ENCODE results near the gene HNF4A.

The HNF4A gene

DNA sequence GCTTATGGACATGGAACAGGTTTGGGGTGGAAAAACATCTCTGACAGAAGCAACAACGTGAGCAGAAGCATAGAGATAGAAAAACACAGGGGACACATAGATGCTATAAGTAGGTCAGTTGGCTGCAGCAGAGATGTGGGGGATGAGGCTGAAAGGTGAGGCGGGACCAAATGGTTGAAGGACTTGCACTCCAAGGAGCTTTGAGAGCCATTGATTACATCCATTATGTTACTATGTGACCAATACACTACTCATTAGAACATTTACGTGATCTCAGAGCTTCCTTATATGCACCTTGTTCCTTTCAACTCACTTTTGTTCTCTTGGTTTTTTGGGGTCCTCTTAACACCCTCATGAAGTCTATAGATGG lies 72.3 kb downstream of the HNF4A start:
- H3K4me1 ChIP-seq (ENCODE audit: control insufficient read depth, insufficient read depth, low read length, unreplicated experiment): no peaks in the 10 kb centered on the region
- peaks cover 14% of the 10 kb centered on the region for H3K27me3 ChIP-seq (ENCODE audit: insufficient read depth, low read length)

GRCh38 chr20:44428174-44429016 lies 72.9 kb downstream of the HNF4A start:
- Histone ChIP-seq H2AFZ (ENCODE audit: low read length, unreplicated experiment) (no peak overlapping the region), H3K4me3 (ENCODE audit: low read depth, low read length) (no peak overlapping the region), H3K79me2 (ENCODE audit: control insufficient read depth, insufficient read depth, low read length, unreplicated experiment) (no peaks in the 10 kb centered on the region), H3K36me3 (ENCODE audit: insufficient read depth, low read length) (no peaks in the 10 kb centered on the region), H3K4me1 (ENCODE audit: control insufficient read depth, insufficient read depth, low read length, unreplicated experiment) (no peaks in the 10 kb centered on the region), H3K27me3 (ENCODE audit: insufficient read depth, low read length) (peaks cover 19% of the 10 kb centered on the region), H3K27ac (ENCODE audit: low read depth, low read length) (no peak overlapping the region)

More for the DNA sequence above, 72.3 kb downstream of the HNF4A start:
- H3K36me3 ChIP-seq (ENCODE audit: insufficient read depth, low read length): no peaks in the 10 kb centered on the region
- no peak overlapping the region for H3K4me3 ChIP-seq (ENCODE audit: low read depth, low read length)
- H3K79me2 ChIP-seq (ENCODE audit: control insufficient read depth, insufficient read depth, low read length, unreplicated experiment): no peaks in the 10 kb centered on the region
- H3K27ac ChIP-seq (ENCODE audit: low read depth, low read length): no peak overlapping the region
- H2AFZ ChIP-seq (ENCODE audit: low read length, unreplicated experiment): no peak overlapping the region

DNA sequence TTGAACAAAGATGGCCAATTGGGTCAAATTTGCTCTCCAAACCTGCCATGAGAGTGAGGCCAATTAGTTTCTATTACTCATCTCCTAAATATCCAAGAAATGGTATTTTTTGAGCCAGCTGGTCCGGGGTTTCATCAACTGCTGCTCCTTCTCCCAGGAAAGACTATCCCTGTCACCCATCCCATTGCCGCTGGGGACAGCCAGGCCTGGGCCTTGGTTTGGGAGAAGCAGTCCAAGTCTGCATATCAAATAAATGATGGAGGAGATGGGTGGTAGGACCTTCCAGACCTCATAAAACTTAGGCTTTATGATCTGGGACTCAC lies 73.5 kb downstream of the HNF4A start:
- Histone ChIP-seq H3K4me1 (ENCODE audit: control insufficient read depth, insufficient read depth, low read length, unreplicated experiment) (no peaks in the 10 kb centered on the region), H2AFZ (ENCODE audit: low read length, unreplicated experiment) (no peak overlapping the region), H3K4me3 (ENCODE audit: low read depth, low read length) (no peak overlapping the region), H3K36me3 (ENCODE audit: insufficient read depth, low read length) (no peaks in the 10 kb centered on the region), H3K79me2 (ENCODE audit: control insufficient read depth, insufficient read depth, low read length, unreplicated experiment) (no peaks in the 10 kb centered on the region), H3K27me3 (ENCODE audit: insufficient read depth, low read length) (peaks cover 24% of the 10 kb centered on the region), H3K27ac (ENCODE audit: low read depth, low read length) (no peak overlapping the region)

DNA sequence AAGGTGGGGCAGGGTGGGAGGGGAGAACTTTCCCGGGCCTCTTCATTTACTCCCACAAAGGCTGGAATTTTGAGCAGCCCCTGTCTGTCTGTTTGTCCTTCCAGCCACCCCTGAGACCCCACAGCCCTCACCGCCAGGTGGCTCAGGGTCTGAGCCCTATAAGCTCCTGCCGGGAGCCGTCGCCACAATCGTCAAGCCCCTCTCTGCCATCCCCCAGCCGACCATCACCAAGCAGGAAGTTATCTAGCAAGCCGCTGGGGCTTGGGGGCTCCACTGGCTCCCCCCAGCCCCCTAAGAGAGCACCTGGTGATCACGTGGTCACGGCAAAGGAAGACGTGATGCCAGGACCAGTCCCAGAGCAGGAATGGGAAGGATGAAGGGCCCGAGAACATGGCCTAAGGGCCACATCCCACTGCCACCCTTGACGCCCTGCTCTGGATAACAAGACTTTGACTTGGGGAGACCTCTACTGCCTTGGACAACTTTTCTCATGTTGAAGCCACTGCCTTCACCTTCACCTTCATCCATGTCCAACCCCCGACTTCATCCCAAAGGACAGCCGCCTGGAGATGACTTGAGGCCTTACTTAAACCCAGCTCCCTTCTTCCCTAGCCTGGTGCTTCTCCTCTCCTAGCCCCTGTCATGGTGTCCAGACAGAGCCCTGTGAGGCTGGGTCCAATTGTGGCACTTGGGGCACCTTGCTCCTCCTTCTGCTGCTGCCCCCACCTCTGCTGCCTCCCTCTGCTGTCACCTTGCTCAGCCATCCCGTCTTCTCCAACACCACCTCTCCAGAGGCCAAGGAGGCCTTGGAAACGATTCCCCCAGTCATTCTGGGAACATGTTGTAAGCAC lies 74.1 kb downstream of the HNF4A start:
- no peaks in the 10 kb centered on the region for H3K36me3 ChIP-seq (ENCODE audit: insufficient read depth, low read length)
- no peak overlapping the region for H2AFZ ChIP-seq (ENCODE audit: low read length, unreplicated experiment)
- no peaks in the 10 kb centered on the region for H3K4me1 ChIP-seq (ENCODE audit: control insufficient read depth, insufficient read depth, low read length, unreplicated experiment)
- H3K79me2 ChIP-seq (ENCODE audit: control insufficient read depth, insufficient read depth, low read length, unreplicated experiment): no peaks in the 10 kb centered on the region
- H3K4me3 ChIP-seq (ENCODE audit: low read depth, low read length): no peak overlapping the region
- no peak overlapping the region for H3K27ac ChIP-seq (ENCODE audit: low read depth, low read length)
- peaks cover 27% of the 10 kb centered on the region for H3K27me3 ChIP-seq (ENCODE audit: insufficient read depth, low read length)

DNA sequence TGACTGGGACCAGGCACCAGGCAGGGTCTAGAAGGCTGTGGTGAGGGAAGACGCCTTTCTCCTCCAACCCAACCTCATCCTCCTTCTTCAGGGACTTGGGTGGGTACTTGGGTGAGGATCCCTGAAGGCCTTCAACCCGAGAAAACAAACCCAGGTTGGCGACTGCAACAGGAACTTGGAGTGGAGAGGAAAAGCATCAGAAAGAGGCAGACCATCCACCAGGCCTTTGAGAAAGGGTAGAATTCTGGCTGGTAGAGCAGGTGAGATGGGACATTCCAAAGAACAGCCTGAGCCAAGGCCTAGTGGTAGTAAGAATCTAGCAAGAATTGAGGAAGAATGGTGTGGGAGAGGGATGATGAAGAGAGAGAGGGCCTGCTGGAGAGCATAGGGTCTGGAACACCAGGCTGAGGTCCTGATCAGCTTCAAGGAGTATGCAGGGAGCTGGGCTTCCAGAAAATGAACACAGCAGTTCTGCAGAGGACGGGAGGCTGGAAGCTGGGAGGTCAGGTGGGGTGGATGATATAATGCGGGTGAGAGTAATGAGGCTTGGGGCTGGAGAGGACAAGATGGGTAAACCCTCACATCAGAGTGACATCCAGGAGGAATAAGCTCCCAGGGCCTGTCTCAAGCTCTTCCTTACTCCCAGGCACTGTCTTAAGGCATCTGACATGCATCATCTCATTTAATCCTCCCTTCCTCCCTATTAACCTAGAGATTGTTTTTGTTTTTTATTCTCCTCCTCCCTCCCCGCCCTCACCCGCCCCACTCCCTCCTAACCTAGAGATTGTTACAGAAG lies 75.0 kb downstream of the HNF4A start:
- Histone ChIP-seq H3K79me2 (ENCODE audit: control insufficient read depth, insufficient read depth, low read length, unreplicated experiment) (no peaks in the 10 kb centered on the region), H3K4me1 (ENCODE audit: control insufficient read depth, insufficient read depth, low read length, unreplicated experiment) (no peaks in the 10 kb centered on the region), H3K4me3 (ENCODE audit: low read depth, low read length) (no peak overlapping the region)

DNA sequence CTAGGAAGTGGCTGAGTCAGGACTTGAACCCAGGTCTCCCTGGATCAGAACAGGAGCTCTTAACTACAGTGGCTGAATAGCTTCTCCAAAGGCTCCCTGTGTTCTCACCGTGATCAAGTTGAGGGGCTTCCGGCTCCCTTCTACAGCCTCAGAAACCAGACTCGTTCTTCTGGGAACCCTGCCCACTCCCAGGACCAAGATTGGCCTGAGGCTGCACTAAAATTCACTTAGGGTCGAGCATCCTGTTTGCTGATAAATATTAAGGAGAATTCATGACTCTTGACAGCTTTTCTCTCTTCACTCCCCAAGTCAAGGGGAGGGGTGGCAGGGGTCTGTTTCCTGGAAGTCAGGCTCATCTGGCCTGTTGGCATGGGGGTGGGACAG lies 75.6 kb downstream of the HNF4A start:
- Histone ChIP-seq H3K4me3 (ENCODE audit: low read depth, low read length) (no peak overlapping the region), H3K27ac (ENCODE audit: low read depth, low read length) (no peak overlapping the region), H3K36me3 (ENCODE audit: insufficient read depth, low read length) (no peaks in the 10 kb centered on the region), H3K4me1 (ENCODE audit: control insufficient read depth, insufficient read depth, low read length, unreplicated experiment) (no peaks in the 10 kb centered on the region), H2AFZ (ENCODE audit: low read length, unreplicated experiment) (no peak overlapping the region), H3K79me2 (ENCODE audit: control insufficient read depth, insufficient read depth, low read length, unreplicated experiment) (no peaks in the 10 kb centered on the region), H3K27me3 (ENCODE audit: insufficient read depth, low read length) (peaks cover 27% of the 10 kb centered on the region)

More for the DNA sequence above, 75.0 kb downstream of the HNF4A start:
- Histone ChIP-seq H3K27me3 (ENCODE audit: insufficient read depth, low read length) (peaks cover 27% of the 10 kb centered on the region), H2AFZ (ENCODE audit: low read length, unreplicated experiment) (no peak overlapping the region), H3K27ac (ENCODE audit: low read depth, low read length) (no peak overlapping the region), H3K36me3 (ENCODE audit: insufficient read depth, low read length) (no peaks in the 10 kb centered on the region)

DNA sequence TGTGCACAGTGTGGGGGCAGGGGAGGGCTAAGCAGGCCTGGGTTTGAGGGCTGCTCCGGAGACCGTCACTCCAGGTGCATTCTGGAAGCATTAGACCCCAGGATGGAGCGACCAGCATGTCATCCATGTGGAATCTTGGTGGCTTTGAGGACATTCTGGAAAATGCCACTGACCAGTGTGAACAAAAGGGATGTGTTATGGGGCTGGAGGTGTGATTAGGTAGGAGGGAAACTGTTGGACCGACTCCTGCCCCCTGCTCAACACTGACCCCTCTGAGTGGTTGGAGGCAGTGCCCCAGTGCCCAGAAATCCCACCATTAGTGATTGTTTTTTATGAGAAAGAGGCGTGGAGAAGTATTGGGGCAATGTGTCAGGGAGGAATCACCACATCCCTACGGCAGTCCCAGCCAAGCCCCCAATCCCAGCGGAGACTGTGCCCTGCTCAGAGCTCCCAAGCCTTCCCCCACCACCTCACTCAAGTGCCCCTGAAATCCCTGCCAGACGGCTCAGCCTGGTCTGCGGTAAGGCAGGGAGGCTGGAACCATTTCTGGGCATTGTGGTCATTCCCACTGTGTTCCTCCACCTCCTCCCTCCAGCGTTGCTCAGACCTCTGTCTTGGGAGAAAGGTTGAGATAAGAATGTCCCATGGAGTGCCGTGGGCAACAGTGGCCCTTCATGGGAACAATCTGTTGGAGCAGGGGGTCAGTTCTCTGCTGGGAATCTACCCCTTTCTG lies 76.2 kb downstream of the HNF4A start:
- Histone ChIP-seq H3K27me3 (ENCODE audit: insufficient read depth, low read length) (peaks cover 27% of the 10 kb centered on the region), H3K79me2 (ENCODE audit: control insufficient read depth, insufficient read depth, low read length, unreplicated experiment) (no peaks in the 10 kb centered on the region), H3K4me3 (ENCODE audit: low read depth, low read length) (no peak overlapping the region), H3K36me3 (ENCODE audit: insufficient read depth, low read length) (no peaks in the 10 kb centered on the region), H2AFZ (ENCODE audit: low read length, unreplicated experiment) (no peak overlapping the region), H3K4me1 (ENCODE audit: control insufficient read depth, insufficient read depth, low read length, unreplicated experiment) (no peaks in the 10 kb centered on the region), H3K27ac (ENCODE audit: low read depth, low read length) (no peak overlapping the region)

- H3K79me2 ChIP-seq (ENCODE audit: control insufficient read depth, insufficient read depth, low read length, unreplicated experiment): no peaks in the 10 kb centered on the region
- H3K36me3 ChIP-seq (ENCODE audit: insufficient read depth, low read length): no peaks in the 10 kb centered on the region
- no peaks in the 10 kb centered on the region for H3K4me1 ChIP-seq (ENCODE audit: control insufficient read depth, insufficient read depth, low read length, unreplicated experiment)
- peaks cover 18% of the 10 kb centered on the region; the same call in 1 of the 2 replicates for H3K27me3 ChIP-seq (ENCODE audit: insufficient read depth, low read length)
- H2AFZ ChIP-seq (ENCODE audit: low read length, unreplicated experiment): no peak overlapping the region
- H3K4me3 ChIP-seq (ENCODE audit: low read depth, low read length): no peak overlapping the region
- no peak overlapping the region for H3K27ac ChIP-seq (ENCODE audit: low read depth, low read length)
Observed at GRCh38 chr20:44432618-44433577, 77.4 kb downstream of the HNF4A start.

DNA sequence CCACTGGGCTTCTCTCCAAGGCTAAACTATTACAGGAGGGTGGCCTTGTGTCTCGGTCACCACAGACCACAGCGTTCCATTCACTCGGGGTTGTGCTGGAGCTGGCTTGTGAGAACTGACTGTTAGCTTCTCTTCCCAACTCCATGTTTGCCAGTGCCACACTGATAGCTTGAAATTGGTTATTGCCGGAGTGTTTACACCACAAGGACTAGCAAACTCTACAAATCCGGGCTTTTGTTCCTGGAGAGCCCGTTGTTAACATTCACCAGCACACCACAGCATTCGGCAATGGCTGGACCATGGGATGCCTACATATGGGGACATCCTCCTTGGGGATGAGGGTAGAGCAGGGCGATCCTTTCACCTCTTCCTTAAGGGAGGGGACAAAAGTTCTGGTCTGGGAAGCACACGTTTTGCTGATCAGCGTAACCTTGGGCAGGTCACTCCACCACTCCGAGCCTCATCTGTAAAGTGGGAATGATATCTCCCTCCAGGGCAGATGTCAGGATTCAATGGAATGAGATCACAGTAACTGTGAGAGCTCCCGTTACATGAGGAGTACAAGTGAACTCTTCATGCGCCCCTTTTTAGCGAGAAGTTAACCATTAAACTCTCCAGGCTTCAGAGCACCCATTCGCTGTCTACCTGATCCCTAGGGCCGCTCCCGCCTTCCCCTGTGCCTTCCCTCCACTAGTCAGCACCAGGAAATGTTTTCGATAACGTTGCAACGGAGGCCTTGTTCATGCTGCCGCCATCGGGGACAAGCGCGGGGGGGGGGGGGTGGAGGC lies 78.4 kb downstream of the HNF4A start:
- Histone ChIP-seq H3K36me3 (ENCODE audit: insufficient read depth, low read length) (no peaks in the 10 kb centered on the region), H3K79me2 (ENCODE audit: control insufficient read depth, insufficient read depth, low read length, unreplicated experiment) (no peaks in the 10 kb centered on the region), H2AFZ (ENCODE audit: low read length, unreplicated experiment) (no peak overlapping the region), H3K4me3 (ENCODE audit: low read depth, low read length) (no peak overlapping the region), H3K27ac (ENCODE audit: low read depth, low read length) (no peak overlapping the region), H3K4me1 (ENCODE audit: control insufficient read depth, insufficient read depth, low read length, unreplicated experiment) (no peaks in the 10 kb centered on the region), H3K27me3 (ENCODE audit: insufficient read depth, low read length) (peaks cover 18% of the 10 kb centered on the region; the same call in 1 of the 2 replicates)
